HG03378 (cell line): ENCODE measurements around the gene TRIM65.
A peak's percentile ranks its signal among the peaks of the same experiment; 100 is the strongest.

Source experiments
- ATAC-seq: cut with Tn5 transposase; IDR thresholded peaks from one replicate; pipeline ENCODE4 v1.9.1; 2021; ENCODE audit warnings: mild to moderate bottlenecking, moderate library complexity; ENCODE audit not compliant: unreplicated experiment

Gene TRIM65

GRCh38 chr17:75917917-75918445 is 21.2 kb upstream of the TRIM65 start:
- ATAC-seq, result no peak

GRCh38 chr17:75917141-75917916 is 20.6 kb upstream of the TRIM65 start:
- ATAC-seq, result no peak

- ATAC-seq, result no peak
These were observed 18.5 kb upstream of the TRIM65 start for GRCh38 chr17:75915268-75915667.

GRCh38 chr17:75914643-75915267 is 18.0 kb upstream of the TRIM65 start:
- ATAC-seq, result no peak

GRCh38 chr17:75913537-75914210 is 16.9 kb upstream of the TRIM65 start:
- ATAC-seq, result no peak

GRCh38 chr17:75910699-75911098 is 13.9 kb upstream of the TRIM65 start:
- no peak for ATAC-seq

GRCh38 chr17:75909812-75910274 is 13.1 kb upstream of the TRIM65 start:
- no peak for ATAC-seq

- ATAC-seq, result no peak
These were observed 12.5 kb upstream of the TRIM65 start for GRCh38 chr17:75909051-75909811.

- ATAC-seq, result no peak
These were observed 11.4 kb upstream of the TRIM65 start for GRCh38 chr17:75908201-75908600.

- ATAC-seq, result no peak
These were observed 9.6 kb upstream of the TRIM65 start for GRCh38 chr17:75906143-75906884.

GRCh38 chr17:75904749-75905521 is 8.2 kb upstream of the TRIM65 start, which contains the start of gene MRPL38:
MRPL38 (minus strand) TSS chr17:75904884; CDS start chr17:75904875, 9 bp downstream.
- peak; percentile 61 for ATAC-seq

GRCh38 chr17:75902406-75902805 is 5.7 kb upstream of the TRIM65 start:
- ATAC-seq, result no peak

GRCh38 chr17:75901727-75902126 is 5.0 kb upstream of the TRIM65 start:
- ATAC-seq, result no peak

GRCh38 chr17:75900691-75901533 is 4.2 kb upstream of the TRIM65 start:
- no peak for ATAC-seq

GRCh38 chr17:75899767-75900468 is 3.2 kb upstream of the TRIM65 start:
- ATAC-seq, result no peak

GRCh38 chr17:75899353-75899752 is 2.6 kb upstream of the TRIM65 start:
- ATAC-seq, result no peak

- no peak for ATAC-seq
These were observed 2.0 kb upstream of the TRIM65 start for GRCh38 chr17:75898791-75899190.

GRCh38 chr17:75898065-75898464 is 1.3 kb upstream of the TRIM65 start:
- no peak for ATAC-seq
